SK-N-SH treated with all-trans-retinoic acid at 6 μM for 48 hours (cell line): ENCODE results near the gene CCM2.

Experiments used
- ATAC-seq: fragments of 200-7000 bp; cut with Tn5 transposase; 3 replicates; pipeline ENCODE4 v1.9.1; 2020; ENCODE audit warnings: mild to moderate bottlenecking, moderate library complexity
- ARNTL ChIP-seq: fragments of 450-650 bp; formaldehyde crosslinking; IDR thresholded peaks from 2 replicates; pipeline ENCODE4 v1.5.0; 2020; ENCODE audit warnings: low read depth, mild to moderate bottlenecking, moderate library complexity, borderline replicate concordance
- BACH2 ChIP-seq: fragments of 250-450 bp; sonication (Bioruptor Pico); IDR thresholded peaks from 2 replicates; pipeline ENCODE4 v1.9.0; 2021; ENCODE audit warnings: mild to moderate bottlenecking, borderline replicate concordance
- CSDC2 ChIP-seq: fragments of 250-450 bp; sonication (Bioruptor Pico); IDR thresholded peaks from 2 replicates; pipeline ENCODE4 v1.5.0; 2020; ENCODE audit warnings: mild to moderate bottlenecking, moderate library complexity
- GLIS3 ChIP-seq: fragments of 250-450 bp; sonication (Bioruptor Pico); IDR thresholded peaks from 2 replicates; pipeline ENCODE4 v1.5.0; 2020; ENCODE audit warnings: mild to moderate bottlenecking, moderate library complexity
- ISL1 ChIP-seq: fragments of 250-450 bp; sonication (Bioruptor Pico); IDR thresholded peaks from 2 replicates; pipeline ENCODE4 v2.1.2; 2022; ENCODE audit warnings: mild to moderate bottlenecking, moderate library complexity
- OSR1 ChIP-seq: fragments of 250-450 bp; sonication (Bioruptor Pico); IDR thresholded peaks from 2 replicates; pipeline ENCODE4 v1.8.0; 2022; ENCODE audit warnings: moderate library complexity, mild to moderate bottlenecking, inconsistent platforms
- PPARA ChIP-seq: fragments of 250-450 bp; sonication (Bioruptor Pico); IDR thresholded peaks from 2 replicates; pipeline ENCODE4 v1.5.0; 2020; ENCODE audit warnings: mild to moderate bottlenecking, borderline replicate concordance
- RARB ChIP-seq: fragments of 250-450 bp; sonication (Bioruptor Pico); IDR thresholded peaks from 2 replicates; pipeline ENCODE4 v1.8.0; 2021; ENCODE audit warnings: mild to moderate bottlenecking, moderate library complexity
- SNAI2 ChIP-seq: fragments of 250-450 bp; sonication (Bioruptor Pico); IDR thresholded peaks from 2 replicates; pipeline ENCODE4 v1.5.0; 2020; ENCODE audit warnings: mild to moderate bottlenecking, moderate library complexity
- TCF4 ChIP-seq: fragments of 250-450 bp; sonication (Bioruptor Pico); IDR thresholded peaks from 2 replicates; pipeline ENCODE4 v1.8.0; 2021; ENCODE audit warnings: mild to moderate bottlenecking, moderate library complexity, borderline replicate concordance
- TOX ChIP-seq: fragments of 250-450 bp; sonication (Bioruptor Pico); IDR thresholded peaks from 2 replicates; pipeline ENCODE4 v1.8.0; 2021; ENCODE audit warnings: mild to moderate bottlenecking, moderate library complexity, borderline replicate concordance
- ZC3H10 ChIP-seq: fragments of 250-450 bp; sonication (Bioruptor Pico); IDR thresholded peaks from 2 replicates; pipeline ENCODE4 v1.5.1; 2021; ENCODE audit warnings: mild to moderate bottlenecking, moderate library complexity
- ZFP3 ChIP-seq: fragments of 250-450 bp; sonication (Bioruptor Pico); IDR thresholded peaks from 2 replicates; pipeline ENCODE4 v1.5.0; 2020; ENCODE audit warnings: mild to moderate bottlenecking, moderate library complexity
- ZFP30 ChIP-seq: fragments of 450-650 bp; formaldehyde crosslinking; IDR thresholded peaks from 2 replicates; pipeline ENCODE4 v1.5.0; 2022; ENCODE audit warnings: mild to moderate bottlenecking, moderate library complexity
- ZNF565 ChIP-seq: fragments of 450-650 bp; formaldehyde crosslinking; conservative IDR thresholded peaks from 2 replicates; pipeline ENCODE4 v1.5.0; 2020; ENCODE audit warnings: low read depth, mild to moderate bottlenecking, moderate library complexity
- ZNF70 ChIP-seq: fragments of 450-650 bp; formaldehyde crosslinking; IDR thresholded peaks from 2 replicates; pipeline ENCODE4 v1.5.0; 2020; ENCODE audit warnings: mild to moderate bottlenecking, moderate library complexity
- ZNF8 ChIP-seq: fragments of 450-650 bp; formaldehyde crosslinking; IDR thresholded peaks from 2 replicates; pipeline ENCODE4 v1.5.0; 2020; ENCODE audit warnings: mild to moderate bottlenecking, moderate library complexity
- TF ChIP-seq, protein P1 (sequence below): fragments of 250-450 bp; sonication (Bioruptor Pico); IDR thresholded peaks from 2 replicates; pipeline ENCODE4 v1.8.0; 2021; ENCODE audit warnings: low read depth, mild to moderate bottlenecking, moderate library complexity, borderline replicate concordance
- TF ChIP-seq, protein P2 (sequence below): fragments of 250-450 bp; sonication (Bioruptor Pico); IDR thresholded peaks from 2 replicates; pipeline ENCODE4 v1.5.1; 2021; ENCODE audit warnings: mild to moderate bottlenecking, moderate library complexity
- TF ChIP-seq, protein P3 (sequence below): fragments of 250-450 bp; sonication (Bioruptor Pico); IDR thresholded peaks from 2 replicates; pipeline ENCODE4 v1.5.0; 2020; ENCODE audit warnings: mild to moderate bottlenecking, moderate library complexity
- TF ChIP-seq, protein P4 (sequence below): fragments of 250-450 bp; sonication (Bioruptor Pico); IDR thresholded peaks from 2 replicates; pipeline ENCODE4 v1.5.1; 2020; ENCODE audit warnings: low read depth, mild to moderate bottlenecking, moderate library complexity
- TF ChIP-seq, protein P5 (sequence below): fragments of 250-450 bp; sonication (Bioruptor Pico); IDR thresholded peaks from 2 replicates; pipeline ENCODE4 v1.8.0; 2020; ENCODE audit warnings: mild to moderate bottlenecking, moderate library complexity, borderline replicate concordance

CCM2 gene

DNA sequence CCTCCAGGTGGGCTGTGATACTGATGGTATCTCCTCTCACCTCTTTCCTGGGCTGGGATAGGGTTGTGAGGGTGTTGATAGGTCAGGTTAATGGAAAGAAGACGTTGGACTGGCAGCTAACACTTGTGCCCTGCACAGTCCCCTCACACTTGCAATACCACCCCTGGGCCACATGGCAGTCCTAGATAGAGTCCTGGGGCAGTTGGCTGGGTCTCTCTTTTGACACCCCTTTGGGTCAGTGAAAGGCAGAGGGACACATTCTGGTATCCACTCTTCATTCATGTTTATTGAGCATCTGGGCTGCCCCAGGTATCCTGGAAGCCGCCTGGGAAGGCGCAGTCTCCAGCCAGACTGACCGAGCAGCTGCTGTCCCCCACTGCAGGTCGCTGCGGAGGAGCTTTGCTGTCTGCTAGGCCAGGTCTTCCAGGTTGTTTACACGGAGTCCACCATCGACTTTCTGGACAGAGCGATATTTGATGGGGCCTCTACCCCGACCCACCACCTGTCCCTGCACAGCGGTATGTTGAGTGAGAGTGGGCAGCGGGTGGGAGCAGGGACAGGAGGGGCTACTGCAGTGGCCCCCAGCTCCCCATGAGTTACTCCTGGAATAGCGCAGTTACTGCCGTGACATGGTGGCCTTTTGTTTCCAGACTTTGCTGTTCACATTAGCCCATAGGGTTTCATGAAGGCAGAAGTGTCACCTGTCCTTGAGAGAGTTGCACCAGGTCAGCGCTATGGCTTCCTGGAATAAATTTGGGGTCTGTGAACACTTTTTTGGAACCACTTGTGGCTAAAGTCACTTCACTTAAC is 69.6 kb downstream of the CCM2 start:
- TF ChIP-seq ZFP30 (CRISPR knock-in tag) (no peak), GLIS3 (CRISPR knock-in tag) (no peak), PPARA (CRISPR knock-in tag) (no peak), RARB (no peak), TCF4 (CRISPR knock-in tag) (no peak), CSDC2 (CRISPR knock-in tag) (no peak)
- TF ChIP-seq, protein P1, sequence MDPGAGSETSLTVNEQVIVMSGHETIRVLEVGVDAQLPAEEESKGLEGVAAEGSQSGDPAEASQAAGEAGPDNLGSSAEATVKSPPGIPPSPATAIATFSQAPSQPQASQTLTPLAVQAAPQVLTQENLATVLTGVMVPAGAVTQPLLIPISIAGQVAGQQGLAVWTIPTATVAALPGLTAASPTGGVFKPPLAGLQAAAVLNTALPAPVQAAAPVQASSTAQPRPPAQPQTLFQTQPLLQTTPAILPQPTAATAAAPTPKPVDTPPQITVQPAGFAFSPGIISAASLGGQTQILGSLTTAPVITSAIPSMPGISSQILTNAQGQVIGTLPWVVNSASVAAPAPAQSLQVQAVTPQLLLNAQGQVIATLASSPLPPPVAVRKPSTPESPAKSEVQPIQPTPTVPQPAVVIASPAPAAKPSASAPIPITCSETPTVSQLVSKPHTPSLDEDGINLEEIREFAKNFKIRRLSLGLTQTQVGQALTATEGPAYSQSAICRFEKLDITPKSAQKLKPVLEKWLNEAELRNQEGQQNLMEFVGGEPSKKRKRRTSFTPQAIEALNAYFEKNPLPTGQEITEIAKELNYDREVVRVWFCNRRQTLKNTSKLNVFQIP (CRISPR knock-in tag) = no peak
- TF ChIP-seq, protein P2, sequence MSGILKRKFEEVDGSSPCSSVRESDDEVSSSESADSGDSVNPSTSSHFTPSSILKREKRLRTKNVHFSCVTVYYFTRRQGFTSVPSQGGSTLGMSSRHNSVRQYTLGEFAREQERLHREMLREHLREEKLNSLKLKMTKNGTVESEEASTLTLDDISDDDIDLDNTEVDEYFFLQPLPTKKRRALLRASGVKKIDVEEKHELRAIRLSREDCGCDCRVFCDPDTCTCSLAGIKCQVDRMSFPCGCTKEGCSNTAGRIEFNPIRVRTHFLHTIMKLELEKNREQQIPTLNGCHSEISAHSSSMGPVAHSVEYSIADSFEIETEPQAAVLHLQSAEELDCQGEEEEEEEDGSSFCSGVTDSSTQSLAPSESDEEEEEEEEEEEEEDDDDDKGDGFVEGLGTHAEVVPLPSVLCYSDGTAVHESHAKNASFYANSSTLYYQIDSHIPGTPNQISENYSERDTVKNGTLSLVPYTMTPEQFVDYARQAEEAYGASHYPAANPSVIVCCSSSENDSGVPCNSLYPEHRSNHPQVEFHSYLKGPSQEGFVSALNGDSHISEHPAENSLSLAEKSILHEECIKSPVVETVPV (CRISPR knock-in tag) = no peak
- no peak for ATAC-seq

DNA sequence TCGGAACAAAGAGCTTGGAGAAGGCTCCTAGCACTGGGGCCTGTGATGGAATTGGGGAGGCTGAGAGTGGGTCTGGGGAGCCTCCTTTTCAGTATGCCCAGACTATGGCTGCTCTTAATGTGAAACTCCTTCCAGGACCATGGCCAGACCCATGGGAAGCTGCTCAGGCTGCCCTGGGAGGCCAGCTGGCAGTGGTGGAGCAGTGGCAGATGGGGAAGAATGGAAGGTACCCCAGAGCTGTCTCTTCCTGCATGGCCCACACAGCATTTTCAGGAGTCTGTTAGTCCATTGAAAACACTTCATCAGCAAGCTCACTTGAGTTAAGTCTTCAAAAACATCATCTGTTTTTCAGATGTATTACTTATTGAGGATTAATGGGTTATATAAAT is 70.2 kb downstream of the CCM2 start:
- no peak for TF ChIP-seq ARNTL (CRISPR knock-in tag)
- no peak for TF ChIP-seq PPARA (CRISPR knock-in tag)
- TF ChIP-seq ZNF8 (CRISPR knock-in tag) = no peak
- no peak for TF ChIP-seq ZNF565 (CRISPR knock-in tag)
- TF ChIP-seq, protein P2 (CRISPR knock-in tag) = no peak
- TF ChIP-seq, protein P1 (CRISPR knock-in tag) = no peak
- no peak for TF ChIP-seq BACH2 (CRISPR knock-in tag)
- TF ChIP-seq, protein P3, sequence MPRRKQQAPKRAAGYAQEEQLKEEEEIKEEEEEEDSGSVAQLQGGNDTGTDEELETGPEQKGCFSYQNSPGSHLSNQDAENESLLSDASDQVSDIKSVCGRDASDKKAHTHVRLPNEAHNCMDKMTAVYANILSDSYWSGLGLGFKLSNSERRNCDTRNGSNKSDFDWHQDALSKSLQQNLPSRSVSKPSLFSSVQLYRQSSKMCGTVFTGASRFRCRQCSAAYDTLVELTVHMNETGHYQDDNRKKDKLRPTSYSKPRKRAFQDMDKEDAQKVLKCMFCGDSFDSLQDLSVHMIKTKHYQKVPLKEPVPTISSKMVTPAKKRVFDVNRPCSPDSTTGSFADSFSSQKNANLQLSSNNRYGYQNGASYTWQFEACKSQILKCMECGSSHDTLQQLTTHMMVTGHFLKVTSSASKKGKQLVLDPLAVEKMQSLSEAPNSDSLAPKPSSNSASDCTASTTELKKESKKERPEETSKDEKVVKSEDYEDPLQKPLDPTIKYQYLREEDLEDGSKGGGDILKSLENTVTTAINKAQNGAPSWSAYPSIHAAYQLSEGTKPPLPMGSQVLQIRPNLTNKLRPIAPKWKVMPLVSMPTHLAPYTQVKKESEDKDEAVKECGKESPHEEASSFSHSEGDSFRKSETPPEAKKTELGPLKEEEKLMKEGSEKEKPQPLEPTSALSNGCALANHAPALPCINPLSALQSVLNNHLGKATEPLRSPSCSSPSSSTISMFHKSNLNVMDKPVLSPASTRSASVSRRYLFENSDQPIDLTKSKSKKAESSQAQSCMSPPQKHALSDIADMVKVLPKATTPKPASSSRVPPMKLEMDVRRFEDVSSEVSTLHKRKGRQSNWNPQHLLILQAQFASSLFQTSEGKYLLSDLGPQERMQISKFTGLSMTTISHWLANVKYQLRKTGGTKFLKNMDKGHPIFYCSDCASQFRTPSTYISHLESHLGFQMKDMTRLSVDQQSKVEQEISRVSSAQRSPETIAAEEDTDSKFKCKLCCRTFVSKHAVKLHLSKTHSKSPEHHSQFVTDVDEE (CRISPR knock-in tag) = no peak
- TF ChIP-seq ZNF70 (CRISPR knock-in tag) = no peak
- no peak for TF ChIP-seq ZFP30 (CRISPR knock-in tag)
- no peak for TF ChIP-seq ISL1 (CRISPR knock-in tag)
- no peak for TF ChIP-seq CSDC2 (CRISPR knock-in tag)
- TF ChIP-seq TOX = no peak
- no peak for TF ChIP-seq RARB
- TF ChIP-seq, protein P4, sequence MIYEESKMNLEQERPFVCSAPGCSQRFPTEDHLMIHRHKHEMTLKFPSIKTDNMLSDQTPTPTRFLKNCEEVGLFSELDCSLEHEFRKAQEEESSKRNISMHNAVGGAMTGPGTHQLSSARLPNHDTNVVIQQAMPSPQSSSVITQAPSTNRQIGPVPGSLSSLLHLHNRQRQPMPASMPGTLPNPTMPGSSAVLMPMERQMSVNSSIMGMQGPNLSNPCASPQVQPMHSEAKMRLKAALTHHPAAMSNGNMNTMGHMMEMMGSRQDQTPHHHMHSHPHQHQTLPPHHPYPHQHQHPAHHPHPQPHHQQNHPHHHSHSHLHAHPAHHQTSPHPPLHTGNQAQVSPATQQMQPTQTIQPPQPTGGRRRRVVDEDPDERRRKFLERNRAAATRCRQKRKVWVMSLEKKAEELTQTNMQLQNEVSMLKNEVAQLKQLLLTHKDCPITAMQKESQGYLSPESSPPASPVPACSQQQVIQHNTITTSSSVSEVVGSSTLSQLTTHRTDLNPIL = no peak
- no peak for TF ChIP-seq ZC3H10 (CRISPR knock-in tag)
- no peak for TF ChIP-seq ZFP3
- no peak for TF ChIP-seq OSR1 (CRISPR knock-in tag)
- TF ChIP-seq, protein P5, sequence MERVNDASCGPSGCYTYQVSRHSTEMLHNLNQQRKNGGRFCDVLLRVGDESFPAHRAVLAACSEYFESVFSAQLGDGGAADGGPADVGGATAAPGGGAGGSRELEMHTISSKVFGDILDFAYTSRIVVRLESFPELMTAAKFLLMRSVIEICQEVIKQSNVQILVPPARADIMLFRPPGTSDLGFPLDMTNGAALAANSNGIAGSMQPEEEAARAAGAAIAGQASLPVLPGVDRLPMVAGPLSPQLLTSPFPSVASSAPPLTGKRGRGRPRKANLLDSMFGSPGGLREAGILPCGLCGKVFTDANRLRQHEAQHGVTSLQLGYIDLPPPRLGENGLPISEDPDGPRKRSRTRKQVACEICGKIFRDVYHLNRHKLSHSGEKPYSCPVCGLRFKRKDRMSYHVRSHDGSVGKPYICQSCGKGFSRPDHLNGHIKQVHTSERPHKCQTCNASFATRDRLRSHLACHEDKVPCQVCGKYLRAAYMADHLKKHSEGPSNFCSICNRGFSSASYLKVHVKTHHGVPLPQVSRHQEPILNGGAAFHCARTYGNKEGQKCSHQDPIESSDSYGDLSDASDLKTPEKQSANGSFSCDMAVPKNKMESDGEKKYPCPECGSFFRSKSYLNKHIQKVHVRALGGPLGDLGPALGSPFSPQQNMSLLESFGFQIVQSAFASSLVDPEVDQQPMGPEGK = no peak
- no peak for TF ChIP-seq SNAI2 (CRISPR knock-in tag)
- ATAC-seq = no peak
